NCI-H146 treated with DMSO at 0.1 percent for 48 hours (cell line): Measurements from ENCODE around the gene GSPT2.
"Not testable (repeated sequence)": the region's sequence is repeated elsewhere in the genome, so short reads cannot be mapped to it uniquely, and the experiment has no call there.

ENCODE experiments used
- DNase-seq: peaks from one replicate; lab custom pipeline; 2025; ENCODE audit not compliant: unreplicated experiment; lab: John Stamatoyannopoulos, UW

The GSPT2 gene

DNA sequence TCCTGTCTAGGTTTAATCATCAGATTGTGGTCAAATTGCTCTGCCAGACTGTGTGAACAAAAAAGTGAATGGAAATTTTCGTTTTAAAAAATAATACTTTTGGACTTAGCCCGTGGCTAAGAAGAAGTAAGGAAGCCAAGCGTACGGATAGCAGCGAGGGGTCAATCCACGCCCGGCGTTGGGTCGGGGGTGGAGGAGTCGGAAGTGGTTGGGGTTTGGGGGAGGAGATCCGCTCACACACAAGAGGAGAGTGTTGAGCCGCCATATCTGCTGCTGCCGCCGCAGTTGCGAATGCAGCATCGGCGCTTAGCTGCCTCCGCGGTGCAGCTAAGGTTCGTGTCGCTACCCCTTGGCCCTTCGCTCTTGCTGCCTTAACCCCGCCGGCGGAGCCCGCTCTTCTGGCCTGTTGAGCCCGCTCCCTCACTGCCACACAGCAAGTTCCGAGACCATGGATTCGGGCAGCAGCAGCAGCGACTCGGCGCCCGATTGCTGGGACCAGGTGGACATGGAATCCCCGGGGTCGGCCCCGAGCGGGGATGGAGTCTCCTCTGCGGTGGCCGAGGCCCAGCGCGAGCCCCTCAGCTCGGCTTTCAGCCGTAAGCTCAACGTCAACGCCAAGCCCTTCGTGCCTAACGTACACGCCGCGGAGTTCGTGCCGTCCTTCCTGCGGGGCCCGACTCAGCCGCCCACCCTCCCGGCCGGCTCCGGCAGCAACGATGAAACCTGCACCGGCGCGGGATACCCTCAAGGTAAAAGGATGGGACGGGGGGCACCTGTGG, at the start of gene GSPT2:
GSPT2 (plus strand) TSS at position 264 of the 779 bp plus-strand sequence; CDS start at position 449, 185 bp downstream.
- peak; percentile 29 for DNase-seq

DNA sequence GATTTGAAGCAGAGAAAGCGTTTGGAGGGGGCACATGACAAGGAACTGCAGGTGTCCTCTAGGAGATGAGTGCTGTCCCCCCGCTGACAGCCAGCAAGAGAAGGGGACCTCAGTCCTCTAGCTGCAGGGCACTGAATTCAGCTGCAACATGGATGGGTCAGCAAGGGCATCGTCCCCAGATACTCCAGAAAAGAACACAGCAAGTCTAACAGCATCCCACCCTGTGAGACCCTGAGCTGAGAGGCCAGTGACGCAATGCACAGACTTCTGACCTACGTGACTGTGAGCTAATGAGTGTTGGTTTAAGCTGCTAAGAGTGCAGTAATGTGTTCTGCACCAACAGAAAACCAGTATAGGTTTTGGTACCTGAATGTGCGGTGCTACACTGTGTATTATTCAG, 49.0 kb upstream of the GSPT2 start:
- DNase-seq = no peak

DNA sequence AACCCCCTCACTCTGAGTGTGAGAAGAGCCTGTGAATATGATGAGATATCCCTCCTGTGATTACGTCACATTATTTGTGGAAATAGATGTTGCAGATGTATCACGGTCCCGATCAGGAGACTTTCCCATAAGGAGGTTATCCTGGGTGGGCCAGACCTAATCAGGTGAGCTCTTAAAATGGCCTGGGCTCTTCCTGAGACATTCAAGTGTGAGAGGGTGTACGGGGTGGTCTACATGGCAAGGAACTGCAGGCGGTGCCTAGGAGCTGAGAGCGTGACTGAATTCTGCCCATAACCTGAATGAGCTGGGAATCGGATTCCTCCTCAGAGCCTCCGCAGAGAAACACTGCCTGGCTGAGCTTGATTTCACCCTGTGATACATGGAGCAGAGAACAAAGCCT, 45.8 kb upstream of the GSPT2 start:
- DNase-seq = no peak

DNA sequence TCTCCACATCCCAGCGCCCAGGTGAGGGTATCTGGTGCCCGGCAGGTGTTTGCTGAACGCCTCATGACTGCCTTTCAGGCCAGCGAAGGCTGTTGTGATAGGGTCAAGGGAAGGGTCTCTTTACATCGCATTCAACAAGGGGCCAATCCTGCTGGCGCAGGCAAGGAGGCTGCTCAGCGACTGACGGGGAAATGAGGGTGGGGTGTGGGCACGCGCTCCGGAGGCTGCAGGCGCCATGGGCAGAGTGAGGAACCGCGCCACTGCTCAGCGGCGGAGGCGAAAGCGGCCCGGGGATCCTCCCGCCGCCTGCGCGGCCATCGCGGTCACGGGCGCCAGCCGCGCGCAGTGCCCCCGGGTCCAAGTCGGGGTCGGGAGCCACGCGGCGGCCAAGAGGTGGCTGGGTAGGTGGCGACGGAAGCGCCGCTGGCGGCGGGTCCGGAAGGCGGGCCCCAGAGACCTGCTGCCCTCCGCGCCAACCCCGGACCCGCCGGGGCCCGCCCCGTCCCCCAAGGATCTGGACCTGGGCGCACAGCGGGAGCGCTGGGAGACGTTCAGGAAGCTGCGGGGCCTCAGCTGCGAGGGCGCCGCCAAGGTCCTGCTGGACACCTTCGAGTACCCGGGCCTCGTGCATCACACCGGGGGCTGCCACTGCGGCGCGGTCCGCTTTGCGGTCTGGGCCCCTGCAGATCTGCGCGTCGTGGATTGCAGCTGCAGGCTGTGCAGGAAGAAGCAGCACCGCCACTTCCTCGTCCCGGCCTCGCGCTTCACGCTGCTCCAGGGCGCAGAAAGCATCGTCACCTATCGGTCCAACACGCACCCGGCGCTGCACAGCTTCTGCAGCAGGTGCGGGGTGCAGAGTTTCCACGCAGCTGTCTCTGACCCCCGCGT, 32.7 kb upstream of the GSPT2 start, which contains the start of gene CENPVL1:
CENPVL1 (plus strand) TSS at position 236 of the 888 bp plus-strand sequence; CDS start at position 236, 0 bp downstream.
- DNase-seq = not testable (repeated sequence)

DNA sequence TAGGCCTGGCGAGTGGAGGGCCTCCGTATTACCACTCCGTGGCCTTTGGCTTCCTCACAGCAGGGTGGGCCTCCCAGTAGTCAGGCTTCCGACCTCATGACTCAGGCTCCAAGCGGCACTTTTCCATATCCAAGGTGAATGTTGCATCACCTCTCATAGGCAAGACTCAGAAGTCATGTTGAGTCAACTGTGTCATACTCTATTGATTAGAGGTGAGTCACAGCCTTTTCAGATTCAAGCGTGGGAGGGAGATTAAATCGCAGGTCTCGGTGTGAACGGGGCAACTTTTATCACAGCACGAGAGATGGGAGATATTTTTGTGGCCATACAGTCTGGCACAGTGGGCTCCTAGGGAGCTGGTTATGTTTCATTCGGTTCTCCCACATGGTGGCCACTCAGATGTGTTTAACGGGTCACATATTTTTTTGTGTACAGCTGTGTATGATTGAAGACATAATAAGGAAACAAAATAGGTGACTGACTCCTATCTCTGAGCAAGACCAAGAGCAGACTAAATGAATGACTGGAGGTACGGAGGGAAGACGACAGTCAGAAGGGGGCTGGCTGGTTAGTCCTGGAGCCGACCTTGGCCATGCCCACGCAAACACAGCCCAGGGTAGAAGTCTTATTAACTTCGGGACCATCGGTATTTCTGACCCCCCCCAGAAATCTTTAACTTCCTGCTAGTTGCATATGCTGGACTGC, 30.1 kb upstream of the GSPT2 start:
- not testable (repeated sequence) for DNase-seq

DNA sequence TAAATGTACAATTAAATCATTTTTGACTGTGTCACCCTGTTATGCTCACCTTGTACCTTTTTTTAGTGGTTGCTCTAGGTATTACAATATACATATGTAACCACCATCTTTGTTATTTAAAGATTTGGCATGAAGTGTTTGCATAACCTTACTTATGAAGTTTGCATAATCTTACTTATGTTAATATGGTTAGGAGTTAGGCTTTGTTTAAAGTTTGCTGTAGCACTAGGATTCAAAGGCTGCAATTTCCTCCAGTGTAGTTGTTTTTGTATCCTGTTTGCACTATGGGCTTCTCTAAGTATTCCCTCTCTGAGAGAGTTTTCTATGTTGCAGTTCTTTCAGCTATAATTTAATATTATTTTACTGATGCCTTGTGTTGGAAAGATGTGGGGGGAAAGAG, 15.0 kb upstream of the GSPT2 start:
- DNase-seq = no peak

DNA sequence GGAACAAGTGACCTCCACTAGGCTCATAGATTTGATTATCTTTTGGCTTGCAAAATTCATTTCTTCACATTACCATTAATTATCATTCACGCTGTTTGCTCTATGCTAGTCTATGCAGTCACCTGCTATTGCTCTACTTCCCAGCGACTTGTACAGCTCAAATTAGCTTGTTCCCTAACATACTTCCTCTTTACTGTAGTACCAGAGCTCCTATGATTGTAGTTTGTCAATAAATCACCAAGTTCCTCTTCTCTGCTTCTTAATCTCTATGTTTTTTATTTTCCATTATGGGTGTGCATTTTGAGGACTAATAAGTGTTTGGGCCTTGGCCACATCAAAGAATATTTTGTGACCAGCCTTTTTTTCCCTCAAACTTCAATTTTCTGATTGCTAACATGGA, 6.2 kb upstream of the GSPT2 start:
- DNase-seq = no peak

DNA sequence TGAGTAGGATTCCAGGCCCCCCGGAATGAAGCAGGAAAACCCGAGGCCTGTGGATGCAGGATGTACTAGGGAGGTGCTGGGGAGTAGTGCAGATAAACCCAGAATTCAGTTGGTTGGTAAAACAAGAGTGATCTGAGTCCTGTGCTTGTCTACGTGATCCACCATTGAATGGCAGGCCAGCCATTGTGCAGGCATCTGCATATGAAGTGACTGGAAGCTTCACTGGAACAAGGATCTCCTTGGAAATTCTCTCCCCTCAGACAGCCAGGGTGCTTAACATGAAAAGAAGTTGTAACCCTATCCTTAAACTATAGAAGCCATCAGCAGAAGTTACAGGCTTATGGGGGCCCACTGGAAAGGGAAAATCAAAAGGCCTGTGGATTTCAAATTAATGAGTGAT, 656 bp upstream of the GSPT2 start:
- DNase-seq = no peak

DNA sequence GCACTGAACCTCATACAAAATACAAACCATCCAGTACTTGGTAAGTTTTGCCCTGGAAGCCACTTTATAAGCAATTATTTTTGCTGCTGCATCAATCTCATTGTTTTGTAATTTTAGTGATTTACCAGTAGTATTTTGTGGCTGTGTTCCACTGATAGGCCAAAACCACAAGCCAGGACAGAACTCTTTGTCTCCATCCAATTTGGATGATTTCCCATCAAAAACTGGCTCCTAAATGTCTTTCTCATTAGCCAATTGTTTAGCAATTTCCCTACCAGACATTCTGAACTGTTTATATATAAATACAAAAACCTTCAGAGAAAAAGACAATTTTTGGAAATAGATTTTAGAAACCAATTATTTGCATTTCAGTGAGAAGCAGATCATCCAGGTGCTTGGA, 4.4 kb downstream of the GSPT2 start:
- no peak for DNase-seq

DNA sequence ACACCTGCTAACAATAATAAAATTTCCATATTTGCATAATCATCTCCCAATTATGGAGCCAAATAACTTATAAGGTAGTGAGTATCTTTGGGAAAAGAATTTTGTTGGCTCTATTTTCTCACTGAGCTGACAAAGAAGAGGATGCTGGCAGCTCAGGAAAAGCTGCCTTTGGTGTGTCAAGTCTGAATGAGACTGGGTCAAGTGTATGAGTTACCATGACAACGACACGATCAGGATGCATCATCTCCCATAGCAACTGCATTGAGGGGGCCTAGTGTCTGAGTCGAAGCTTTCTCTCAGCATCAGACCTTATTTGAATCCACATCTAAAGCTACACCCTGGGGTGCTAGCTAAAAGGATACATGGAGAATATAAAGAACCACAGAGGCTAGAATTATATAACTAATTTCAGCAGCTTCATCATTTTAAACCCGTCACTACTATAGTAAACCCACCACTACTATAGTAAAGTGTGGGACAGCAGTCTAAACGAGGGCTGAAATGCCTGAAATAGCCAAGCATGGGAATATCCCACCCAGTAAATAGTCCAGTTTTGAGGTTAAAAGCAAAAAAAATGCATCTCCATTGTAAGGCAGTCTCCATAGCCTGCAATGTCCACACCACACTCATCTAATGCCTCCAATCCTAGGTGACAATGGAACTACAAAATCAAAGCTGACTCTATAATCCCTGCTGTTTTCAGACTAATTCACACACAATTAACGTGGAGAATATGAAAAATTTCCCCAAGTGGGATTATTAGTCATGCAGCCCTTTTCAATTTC, 16.0 kb downstream of the GSPT2 start:
- DNase-seq = no peak

DNA sequence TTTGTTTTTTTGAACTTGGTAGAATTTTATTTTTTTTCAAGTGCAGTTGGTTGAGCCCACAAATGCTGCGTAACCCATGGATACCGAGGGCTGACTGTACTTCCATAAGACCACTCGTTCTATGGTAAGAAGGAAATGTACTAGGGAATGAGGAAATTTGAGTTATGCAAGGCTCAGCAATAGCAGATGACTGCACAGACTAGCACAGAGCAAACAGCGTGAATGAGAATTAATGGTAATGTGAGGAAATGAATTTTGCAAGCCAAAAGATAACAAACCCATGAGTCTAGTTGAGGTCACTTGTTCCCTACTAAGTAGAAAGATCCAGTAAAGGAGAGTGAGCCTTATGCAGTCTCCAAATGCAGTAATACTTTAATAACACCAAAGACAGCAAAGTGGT, 17.4 kb downstream of the GSPT2 start:
- DNase-seq = no peak

DNA sequence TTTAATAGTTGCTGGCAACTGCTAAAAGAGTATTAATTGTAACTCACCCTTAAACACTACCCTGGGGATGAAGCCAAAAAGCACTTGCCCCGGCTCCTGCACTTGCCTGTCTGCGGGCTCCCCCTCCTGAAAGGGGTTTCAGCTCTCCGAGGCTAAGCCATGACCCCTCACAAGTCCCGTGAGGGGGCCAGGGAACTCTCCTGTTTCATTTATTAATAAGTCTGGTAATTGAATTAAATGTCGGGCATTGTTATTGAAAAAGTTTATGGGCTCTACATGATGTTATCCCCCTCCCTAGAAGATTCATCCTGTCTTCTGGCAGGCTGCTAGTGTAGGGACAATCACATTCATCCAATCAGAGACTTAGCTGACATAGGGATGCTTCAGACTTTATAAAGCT, 23.3 kb downstream of the GSPT2 start:
- no peak for DNase-seq

DNA sequence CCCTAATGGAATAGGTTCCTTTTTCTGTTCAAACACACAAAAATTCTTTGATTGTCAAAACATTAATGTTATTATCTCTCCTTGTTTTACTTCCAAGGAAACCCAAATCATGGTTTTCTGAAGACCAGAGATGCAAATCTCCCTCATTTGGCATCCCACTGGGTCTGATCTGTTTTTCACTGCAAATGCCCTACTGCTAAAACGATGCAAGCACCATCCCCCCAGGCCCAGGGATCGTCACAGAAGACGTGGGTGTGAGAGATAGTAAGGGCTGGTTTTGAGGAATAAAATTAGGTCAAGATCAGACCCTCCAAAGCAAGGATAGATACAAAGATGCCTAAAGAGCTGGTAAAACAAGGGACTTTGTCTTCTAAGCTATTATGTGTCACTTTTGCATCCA, 33.6 kb downstream of the GSPT2 start:
- DNase-seq = no peak

DNA sequence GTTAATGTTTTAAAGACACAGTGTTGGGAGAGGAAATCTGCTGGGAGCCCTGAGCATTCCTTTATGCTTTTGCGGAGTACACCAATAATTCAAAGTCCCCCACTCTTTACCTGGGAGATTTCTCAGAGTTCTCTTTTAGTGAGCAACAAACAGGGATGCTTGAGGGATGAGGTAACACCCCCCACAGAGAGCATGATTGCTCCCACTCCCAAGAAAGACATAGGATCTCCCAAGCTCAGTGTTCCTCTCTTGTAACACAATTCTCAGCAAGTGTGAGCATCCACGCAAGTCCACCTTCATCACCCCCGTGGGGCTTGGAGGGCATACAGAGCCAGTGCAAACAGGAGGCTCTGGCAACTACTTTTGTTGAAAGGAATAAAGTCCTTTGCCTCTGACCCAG, 36.1 kb downstream of the GSPT2 start:
- DNase-seq = no peak

DNA sequence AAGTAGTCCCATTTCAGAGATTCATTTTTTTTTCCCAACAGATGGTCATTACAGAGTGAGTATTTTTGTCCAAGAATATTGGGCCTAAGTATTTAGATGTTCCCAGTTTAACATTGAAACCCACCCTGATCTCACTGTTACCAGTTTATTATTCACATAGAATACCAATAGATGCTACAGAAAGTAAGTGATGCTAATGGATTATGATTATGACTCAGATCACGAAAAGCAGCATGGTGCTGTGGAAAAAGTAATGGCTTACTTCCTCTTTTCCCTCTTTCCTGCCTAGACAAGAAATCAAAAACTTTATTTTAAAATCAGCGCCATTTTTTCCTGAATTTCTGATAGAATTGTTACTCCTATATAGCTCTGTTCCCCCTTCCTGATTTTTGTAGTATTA, 51.9 kb downstream of the GSPT2 start:
- DNase-seq = no peak
